Measurements from ENCODE around the gene PRADC1.

Gene PRADC1

DNA sequence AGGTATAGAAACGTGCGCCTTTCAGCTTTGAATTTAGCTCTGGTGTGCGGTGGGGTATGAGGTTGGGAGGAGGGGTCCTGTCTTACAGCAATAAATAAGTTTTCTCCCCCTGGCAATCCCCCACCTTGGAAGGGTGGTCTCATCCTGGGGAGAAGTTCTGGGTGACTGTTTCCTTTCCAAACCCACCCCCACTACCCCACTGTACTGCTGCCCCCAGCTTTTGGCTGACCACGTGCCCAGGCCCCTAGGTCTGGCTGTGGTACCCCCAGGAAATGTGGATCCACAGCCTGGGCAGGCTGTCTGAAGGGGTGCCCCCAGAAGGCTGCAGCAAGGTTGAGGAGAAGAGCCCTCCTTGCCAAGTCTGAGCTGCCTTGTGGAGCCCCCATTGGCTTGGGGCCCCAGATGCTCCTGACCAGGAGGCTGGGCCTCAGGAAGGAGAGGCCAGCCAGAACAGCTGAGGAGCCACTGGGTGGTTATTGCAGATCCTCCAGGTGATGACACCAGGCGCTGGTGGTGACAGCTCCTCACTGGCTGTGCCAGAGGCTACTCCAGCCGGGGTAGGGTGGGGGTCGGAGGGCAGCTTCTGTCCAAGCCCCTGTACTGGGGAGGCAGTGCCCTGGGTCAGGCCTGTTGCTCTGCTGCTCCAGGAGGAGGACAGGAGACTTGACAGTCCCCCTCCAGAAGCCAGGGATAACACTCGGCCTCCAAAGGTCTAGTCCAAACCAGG lies 25.3 kb upstream of the PRADC1 start:
- no peak for DNase-seq

DNA sequence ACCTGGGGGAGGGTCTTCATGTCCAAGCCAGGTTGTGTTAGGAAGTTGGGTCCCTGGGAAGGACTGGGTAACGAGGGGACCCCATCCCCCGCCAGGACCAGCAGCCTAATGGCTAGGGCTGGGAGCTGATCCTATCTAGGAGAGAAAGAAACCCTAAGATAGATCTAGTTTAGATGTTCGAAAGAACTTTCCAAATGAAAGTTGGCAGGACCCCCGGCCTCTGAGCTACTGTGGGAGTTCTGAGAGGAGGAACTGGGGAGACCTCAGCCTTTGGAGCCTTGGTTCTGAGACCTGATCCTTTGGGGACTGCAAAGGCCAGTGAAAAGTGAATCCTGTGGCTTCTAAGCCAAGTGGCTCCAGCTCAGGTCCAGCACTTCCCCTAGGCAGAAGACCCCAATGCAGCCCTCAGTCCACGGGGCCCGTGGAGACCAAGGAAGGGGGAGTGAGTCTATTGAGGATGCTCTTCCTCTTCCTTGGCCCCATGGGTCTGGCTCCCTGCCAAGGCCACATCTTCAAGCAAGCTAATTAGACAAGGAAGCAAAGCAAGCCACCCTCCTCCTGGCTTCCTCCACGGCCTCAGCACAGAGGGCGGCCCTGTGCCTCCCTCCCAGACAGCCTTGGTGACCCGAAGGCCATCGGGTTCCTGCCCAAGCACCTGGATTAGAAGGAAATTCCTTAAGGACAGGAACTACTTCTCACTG lies 24.5 kb upstream of the PRADC1 start:
- no peak for DNase-seq

DNA sequence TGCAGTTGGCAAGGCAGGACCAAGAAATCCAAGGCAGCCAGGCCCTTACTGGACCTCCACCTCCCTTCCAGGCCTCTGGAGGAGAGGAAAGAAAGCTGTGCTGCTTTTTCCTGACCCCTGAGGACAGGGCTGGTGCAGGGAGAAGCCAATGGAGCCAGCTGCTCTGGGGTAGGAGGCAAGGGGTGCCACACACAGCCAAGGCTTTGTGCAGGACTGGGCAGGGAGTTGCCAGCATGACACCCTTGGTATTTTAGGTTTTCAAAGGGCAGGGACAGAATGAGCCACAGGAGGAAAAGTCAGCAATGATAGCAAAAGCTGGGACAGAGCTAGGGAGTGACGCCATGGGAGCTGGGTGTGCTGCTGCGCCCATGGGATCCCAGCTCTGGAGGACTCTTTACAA lies 24.0 kb upstream of the PRADC1 start:
- no peak for DNase-seq

DNA sequence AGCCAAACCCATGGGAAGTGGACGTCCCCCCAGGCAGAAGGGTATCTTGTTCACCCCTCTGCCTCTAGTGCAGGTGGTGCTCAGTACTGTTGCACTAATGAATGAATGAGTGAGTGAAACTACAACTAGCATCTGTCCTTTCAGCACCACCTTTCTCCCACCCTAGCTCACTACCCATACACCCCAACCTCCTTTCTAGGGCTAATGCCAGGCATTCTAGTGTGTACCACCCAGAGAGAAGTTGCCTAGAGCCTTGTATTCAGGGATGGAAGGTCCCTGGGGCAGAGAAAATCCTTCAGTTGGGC lies 23.5 kb upstream of the PRADC1 start:
- no peak for DNase-seq

DNA sequence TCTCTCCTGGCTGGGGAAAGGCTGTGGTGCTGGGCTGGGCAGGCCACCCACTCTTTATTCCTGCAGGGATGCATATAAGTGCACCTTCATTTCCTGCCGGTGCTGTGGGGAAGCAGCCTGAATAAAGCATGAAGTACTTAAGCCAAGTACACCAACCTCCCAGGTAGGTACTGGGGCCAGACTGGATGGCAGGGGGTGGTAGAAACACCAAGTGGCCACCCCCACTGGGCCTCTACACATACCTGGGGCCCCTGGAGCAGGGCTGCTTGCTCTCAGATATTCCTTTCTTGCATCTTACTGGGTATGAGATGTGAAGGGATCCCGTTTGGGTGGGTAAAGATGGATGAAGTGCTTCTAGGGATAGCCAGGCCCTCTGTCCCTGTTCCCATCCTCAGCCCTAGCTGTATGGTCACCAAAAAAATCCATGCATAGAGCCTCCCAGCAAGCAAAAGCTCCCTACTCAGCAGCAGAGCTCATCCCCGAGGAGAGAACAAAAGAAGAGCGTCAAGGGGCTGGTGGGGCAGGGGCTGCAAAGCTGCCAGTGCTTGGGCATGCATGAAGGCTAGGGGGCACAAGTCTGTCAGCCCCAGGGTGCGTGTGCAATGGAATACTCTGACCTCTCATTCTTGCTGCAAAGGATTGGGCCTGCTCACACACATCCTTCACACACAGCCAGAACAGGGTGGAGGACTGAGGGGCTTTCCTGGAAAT lies 23.0 kb upstream of the PRADC1 start:
- no peak for DNase-seq

DNA sequence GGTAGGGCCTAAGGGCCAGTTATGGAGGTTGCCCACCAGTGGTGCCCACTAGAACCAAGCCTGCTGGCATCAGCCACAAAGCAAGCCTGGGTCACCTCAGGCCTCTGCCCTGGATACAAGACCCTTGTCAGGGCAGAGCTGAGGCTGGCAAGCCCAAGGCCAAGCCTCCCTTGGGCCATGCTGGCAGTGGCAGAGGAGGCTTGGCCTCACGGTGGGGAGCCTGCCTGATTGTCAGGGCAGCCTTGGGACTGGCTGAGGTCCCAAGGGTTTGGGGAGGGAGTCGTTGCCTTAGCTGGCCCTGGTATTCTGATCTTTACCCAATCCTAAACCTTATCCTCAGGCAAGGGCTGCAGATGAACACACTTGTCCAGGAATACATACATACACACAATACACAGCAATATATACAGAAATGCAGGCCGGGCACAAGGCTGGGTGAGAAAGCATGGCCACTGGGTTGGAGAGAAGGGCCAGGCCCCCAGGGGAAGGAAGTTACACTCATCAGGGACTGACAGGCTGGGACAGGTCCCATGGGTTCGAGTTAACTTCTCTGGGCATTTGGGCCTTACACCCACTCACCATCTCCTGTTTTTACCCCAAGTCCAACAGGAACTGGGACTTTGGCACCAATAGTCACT lies 22.1 kb upstream of the PRADC1 start:
- DNase-seq = no peak

DNA sequence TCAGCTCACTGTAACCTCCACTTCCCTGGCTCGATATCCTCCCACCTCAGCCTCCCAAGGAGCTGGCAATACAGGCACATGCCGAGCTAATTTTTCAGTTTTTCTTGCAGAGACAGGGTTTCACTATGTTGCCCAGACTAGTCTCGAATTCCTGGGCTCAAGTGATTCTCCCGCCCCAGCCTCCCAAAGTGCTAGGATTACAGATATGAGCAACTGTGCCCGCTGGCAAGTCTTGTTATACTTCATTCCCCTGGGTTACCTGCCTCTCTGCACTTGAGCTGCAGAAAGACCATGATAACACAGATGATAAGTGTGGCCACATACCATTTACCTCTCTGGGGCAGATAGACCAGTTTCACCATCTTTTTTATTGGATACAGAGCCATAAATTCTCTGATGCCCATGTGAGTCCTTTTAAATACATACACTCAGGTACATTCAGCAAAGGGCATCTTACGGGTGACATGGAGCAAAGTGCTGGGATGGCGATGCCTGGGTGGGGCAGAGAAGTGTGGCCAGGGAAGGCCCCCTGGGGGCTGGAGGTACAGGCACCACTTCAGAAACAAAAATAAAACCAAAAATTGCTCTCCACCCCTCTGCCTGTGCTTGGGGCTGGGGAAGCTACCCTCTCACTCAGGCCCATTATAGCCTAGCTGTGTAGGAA lies 21.4 kb upstream of the PRADC1 start:
- no peak for DNase-seq

DNA sequence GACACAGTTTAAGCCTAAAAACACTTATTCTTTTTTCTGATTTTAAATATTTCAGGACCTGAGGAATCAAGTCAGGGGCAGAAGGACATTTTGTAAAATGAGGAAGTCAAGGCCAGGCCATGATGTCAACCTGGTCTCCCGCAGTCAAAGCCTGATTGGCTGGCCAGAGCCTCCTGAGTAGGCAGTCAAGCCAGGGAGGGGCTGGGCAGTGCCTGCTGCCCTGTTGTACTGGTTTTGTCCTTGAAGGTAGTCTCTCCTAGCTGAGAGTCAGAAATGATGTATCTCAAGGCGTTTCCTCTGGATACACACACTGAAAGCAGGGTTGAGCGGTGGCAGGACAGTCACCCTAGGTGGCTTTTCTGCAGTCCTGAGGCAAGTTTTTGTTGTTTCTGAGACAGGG lies 20.9 kb upstream of the PRADC1 start:
- DNase-seq = no peak

DNA sequence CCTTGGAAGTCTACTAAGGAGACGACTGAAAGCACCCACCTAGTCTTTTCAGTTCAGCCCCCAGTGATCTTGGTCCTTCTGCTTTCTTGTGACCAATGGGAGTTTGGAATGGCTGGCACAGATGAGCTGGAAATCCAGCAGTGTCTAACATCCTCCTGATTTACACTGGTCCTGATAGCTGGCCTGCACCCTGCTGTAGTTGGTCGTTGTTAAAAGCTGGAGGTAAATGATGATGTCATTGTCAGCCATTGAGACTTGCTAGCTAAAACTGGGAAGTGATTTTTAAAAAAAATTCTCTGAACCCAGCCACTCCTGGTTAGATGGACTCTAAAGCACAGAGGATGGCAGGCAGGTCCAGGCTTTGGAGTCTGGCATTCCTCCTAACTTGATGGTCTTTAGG lies 20.4 kb upstream of the PRADC1 start:
- DNase-seq = no peak

DNA sequence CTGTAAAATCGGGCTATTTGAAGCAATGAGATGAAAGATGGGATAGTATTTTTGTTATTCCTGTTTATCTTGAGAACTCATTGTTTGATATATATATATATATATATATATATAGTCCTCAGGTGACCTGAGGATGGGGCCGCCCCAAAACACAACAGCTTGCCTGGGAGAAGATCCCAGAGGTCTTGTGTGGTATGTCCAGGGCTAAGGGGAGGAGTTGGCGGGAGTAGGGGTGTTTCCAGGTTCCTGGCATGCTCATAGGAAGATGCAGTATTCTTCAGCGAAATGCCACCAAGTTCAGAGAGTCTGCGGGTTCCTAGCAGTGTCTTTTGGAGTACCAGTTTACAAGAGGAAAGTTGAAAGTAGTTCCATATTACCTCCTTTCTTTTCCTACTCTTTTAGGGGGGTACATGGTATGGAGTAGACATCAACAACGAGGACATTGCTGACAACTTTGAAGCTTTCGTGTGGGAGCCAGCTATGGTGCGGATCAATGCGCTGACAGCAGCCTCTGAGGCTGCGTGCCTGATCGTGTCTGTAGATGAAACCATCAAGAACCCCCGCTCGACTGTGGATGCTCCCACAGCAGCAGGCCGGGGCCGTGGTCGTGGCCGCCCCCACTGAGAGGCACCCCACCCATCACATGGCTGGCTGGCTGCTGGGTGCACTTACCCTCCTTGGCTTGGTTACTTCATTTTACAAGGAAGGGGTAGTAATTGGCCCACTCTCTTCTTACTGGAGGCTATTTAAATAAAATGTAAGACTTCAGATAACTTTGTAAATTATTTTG lies 19.4 kb upstream of the PRADC1 start:
- DNase-seq = no peak

DNA sequence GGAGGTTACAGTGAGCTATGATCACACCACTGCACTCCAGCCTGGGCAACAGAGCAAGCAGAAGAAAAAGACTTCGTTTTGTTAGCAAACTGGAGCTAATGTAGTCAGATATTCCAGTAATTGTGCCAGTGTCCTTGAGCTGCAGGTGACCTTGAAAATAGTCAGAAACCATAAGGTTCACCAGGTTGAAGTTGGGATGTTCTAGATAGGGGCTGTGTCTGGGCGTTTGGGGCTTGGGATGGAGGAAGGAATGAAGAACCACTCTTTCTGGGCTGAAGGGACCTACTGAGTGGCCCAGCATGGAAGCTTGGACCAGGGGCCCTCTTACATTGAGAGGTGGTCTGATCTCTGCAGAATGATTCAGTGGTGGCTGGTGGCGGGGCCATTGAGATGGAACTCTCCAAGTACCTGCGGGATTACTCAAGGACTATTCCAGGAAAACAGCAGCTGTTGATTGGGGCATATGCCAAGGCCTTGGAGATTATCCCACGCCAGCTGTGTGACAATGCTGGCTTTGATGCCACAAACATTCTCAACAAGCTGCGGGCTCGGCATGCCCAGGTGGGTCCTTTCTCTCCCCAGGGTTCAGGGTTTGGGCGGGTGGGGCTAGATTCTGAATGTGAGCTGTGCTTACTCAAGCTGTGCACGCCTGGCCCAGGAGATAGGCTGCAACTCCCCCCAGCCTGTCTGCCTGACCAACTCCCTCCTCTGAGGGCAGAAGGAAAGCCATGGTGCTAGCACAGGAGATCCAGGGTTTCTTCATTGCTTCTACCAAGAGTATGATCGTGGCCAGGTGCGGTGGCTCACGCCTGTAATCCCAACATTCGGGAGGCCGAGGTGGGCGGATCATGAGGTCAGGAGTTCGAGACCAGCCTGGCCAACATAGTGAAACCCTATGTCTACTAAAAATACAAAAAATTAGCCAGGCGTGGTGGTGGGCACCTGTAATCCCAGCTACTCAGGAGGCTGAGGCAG lies 18.1 kb upstream of the PRADC1 start:
- no peak for DNase-seq

DNA sequence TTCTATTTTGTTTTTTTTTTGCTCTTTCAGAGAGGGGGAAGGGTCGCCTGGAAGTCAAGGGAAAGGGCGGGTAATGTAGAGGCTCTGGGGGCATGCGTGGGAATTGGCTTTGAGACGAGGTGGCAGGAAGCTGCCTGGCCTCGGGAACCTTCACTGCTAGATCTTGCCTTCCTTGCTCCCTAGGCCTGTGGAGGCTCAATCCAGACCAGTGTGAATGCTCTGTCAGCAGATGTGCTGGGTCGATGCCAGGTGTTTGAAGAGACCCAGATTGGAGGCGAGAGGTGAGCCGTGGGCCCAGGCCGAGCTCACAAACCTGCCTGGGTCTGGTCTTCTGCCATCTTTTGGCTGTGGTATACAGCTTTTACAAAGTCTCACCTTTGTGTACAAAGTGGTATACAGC lies 16.6 kb upstream of the PRADC1 start:
- no peak for DNase-seq

DNA sequence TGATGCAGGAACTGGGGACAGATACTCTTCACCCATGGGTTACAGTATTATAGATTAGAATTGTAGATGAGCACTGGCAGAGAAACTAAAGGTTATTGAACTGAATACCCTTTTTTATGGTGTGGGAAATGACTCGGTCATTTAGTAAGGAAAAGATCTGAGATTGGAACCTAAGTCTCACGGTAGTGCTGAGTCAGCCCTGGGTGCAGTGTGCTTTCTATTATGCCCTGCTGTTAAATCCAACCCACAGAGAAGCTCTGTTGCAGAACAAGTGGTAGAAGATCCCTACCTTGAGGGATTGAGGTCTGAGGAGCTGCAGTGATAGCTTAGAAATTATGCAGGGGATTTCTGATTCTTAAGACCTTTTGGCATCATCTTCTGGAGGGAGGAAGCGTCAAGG lies 13.8 kb upstream of the PRADC1 start:
- no peak for DNase-seq

DNA sequence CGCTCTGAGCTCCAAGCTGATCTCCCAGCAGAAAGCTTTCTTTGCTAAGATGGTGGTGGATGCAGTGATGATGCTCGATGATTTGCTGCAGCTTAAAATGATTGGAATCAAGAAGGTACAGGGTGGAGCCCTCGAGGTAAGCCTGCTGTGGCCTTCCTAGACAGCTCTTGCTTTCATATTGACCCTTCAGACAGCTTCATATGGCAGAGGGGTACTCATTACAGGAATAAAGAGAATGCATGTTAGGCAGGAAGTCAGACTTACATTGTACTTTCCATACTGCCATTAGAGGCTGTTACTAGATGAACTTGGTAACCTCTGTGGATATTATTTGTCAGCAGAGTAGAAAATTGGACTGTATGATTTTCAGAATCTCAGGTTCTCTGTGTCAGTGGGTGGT lies 11.5 kb upstream of the PRADC1 start:
- no peak for DNase-seq

DNA sequence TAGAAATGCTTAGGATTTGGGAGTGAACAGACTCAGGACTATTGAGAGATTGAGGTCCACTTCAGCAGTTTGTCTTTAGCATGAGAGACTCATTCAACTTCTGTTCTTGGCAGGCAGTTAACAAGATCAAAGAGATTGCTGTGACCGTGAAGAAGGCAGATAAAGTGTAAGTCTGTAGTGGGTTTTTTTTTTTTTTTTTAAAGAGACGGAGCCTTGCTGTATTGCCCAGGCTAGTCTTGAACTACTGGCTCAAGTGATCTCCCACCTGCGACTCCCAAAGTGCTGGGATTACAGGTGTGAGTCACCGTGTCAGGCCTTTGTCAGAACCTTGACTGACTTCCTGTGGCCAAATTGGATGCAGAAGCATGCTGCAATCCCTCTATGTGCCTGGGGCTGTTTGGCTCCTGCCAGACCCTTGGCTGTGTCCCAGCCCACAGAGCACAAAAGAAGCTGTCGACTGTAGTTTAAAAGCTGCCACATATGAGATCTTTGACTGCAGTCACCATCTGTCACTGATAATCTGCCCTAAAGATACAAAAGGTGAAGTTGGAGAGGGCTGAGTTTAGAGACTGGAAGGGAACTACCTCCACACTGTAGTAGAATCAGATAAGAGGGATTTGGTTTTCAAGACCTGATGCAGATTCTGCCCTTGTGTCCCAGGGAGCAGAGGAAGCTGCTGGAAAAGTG lies 11.0 kb upstream of the PRADC1 start:
- DNase-seq = no peak

DNA sequence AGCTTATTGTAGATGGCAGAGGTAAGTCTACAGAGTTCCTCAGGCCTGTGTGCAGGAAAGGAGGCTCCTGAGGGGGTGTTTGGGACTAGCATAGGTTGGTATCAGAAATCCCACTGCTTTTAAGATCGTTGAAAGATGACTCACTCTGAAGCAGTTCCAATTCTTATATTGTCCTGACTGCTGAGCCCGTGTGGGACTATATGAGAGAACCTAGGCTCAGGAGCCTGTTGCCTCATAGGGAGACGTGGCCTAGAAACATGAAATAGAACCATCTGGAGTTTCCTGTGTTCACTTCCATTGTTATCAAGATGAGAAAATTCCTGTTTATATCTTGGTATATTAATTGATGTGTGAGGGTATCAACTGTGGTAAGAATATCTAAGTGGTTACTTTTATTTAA lies 6.7 kb upstream of the PRADC1 start:
- no peak for DNase-seq

DNA sequence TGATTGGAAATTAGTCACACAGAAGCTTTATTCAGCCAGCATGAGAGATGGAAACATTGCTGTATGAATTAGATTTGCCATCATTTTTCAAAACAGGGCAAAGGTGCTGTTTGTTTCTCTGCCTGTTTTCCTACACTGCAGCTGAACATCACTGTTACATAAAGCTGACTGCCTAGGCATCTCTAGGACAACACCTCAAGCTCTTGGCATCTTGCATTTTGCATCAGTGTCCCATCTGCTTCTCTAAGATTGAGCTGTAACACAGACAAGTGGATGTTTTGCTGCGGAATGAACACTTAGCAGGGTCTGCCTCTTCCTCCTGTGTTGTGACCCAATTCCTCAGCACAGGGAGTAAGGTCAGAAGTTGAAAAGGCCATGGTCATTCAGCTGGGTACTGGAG lies 5.9 kb upstream of the PRADC1 start:
- no peak for DNase-seq

DNA sequence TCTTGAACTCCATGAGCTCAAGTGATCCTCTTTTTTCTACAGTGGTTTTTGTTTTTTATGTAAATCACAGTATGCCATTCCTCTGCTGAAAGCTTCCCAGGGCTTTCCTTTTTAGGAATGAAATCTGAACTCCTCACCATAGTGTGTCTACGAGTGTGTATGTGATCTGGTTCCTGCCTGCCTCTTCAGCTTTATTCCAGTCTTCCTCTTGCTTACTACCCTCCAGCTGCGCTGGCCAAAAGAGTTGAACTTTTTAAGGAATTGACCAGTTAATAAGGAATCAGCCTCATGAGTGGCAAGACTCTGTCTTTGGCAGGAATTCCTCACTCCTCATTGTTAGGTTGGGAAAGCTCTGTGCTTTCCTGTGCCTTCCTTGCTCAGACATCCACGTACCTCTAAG lies 5.1 kb upstream of the PRADC1 start:
- DNase-seq = no peak

DNA sequence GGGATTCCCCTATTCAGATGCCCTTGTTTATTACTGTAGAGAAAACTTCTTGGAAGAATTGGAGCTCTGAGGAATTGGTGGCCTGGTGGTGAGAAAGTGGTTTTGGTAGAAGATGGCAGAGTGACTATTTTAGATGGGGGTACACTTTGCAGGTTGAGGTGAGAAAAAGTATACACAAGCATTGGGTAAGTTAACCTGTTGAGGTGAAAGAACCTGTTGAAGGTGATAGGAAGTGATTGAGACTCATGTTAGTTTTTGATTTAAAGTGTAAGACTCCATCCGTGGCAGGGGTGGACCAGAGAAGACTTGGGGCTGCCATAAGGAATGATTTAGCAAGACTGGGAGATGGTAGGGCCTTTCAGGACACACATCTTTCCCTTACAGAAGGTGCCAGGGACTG lies 4.1 kb upstream of the PRADC1 start:
- DNase-seq = no peak

DNA sequence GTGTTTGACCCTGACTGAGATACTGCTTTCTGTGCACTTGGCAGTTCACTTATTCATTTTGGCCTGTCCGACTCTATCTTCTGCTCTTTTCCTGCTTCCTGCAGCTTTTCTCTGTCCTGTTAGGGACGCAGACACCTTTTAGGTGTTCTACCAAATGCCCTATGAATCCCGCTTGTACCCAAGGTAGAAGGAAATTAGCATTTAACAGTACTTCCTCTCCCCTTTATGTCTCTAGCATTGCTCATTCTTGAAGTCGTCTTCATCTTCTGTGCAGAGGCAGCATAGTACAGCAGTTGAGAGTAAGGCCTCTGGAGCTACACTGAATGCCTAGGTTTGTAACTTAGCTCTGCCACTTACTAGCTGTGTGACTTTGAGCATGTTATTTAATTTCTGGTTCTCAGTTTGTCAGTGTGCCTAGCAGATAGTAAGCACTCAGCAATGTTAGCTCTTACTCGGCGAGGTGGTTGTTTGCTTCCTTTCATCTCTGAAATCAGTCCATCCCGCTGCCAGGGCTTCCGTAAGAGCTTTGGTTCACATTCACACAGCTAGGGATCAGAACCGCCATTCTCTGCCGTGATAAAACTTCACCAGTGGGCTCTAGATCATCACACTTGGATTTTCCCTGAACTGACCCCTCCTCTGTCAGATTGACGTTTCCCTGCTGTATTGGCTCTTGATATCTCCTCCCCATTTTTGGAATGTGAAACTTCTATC lies 2.4 kb upstream of the PRADC1 start:
- DNase-seq = no peak

Data from NCI-H187 (cell line).